B cell (primary cell): Measurements from ENCODE around the gene GPR45.

Source experiments
- EZH2 ChIP-seq: IDR thresholded peaks from 2 replicates; pipeline ENCODE4 v1.6.1; 2012; ENCODE audit warnings: borderline replicate concordance, low read depth, mild to moderate bottlenecking, moderate library complexity, low read length; ENCODE audit not compliant: insufficient read depth, poor library complexity, severe bottlenecking
- TF ChIP-seq, protein P1 (sequence below): fragments of 200-600 bp; IDR thresholded peaks from one replicate; pipeline ENCODE4 v1.8.0; 2022; ENCODE audit warnings: antibody characterized with exemption, mild to moderate bottlenecking

- no peak for TF ChIP-seq EZH2
- TF ChIP-seq, protein P1, sequence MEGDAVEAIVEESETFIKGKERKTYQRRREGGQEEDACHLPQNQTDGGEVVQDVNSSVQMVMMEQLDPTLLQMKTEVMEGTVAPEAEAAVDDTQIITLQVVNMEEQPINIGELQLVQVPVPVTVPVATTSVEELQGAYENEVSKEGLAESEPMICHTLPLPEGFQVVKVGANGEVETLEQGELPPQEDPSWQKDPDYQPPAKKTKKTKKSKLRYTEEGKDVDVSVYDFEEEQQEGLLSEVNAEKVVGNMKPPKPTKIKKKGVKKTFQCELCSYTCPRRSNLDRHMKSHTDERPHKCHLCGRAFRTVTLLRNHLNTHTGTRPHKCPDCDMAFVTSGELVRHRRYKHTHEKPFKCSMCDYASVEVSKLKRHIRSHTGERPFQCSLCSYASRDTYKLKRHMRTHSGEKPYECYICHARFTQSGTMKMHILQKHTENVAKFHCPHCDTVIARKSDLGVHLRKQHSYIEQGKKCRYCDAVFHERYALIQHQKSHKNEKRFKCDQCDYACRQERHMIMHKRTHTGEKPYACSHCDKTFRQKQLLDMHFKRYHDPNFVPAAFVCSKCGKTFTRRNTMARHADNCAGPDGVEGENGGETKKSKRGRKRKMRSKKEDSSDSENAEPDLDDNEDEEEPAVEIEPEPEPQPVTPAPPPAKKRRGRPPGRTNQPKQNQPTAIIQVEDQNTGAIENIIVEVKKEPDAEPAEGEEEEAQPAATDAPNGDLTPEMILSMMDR = no peak
These were observed 2.8 kb upstream of the GPR45 start for GRCh38 chr2:105238664-105239240.
